Epithelial cell of proximal tubule (primary cell): ENCODE data around the gene ITPR1. TPM values are rescaled to one million over a fixed set of nuclear protein-coding genes. Genes with fewer than 3 reads are reported as not detected.

Experiments used
- DNase-seq: peaks from one replicate; pipeline ENCODE4 v3.0.0-alpha.2; 2011; ENCODE audit warnings: low read depth
- H3K4me3 ChIP-seq: 2 replicates; pipeline ENCODE4 v1.5.1; 2011; ENCODE audit warnings: low read depth, mild to moderate bottlenecking, low read length
- total RNA-seq: library from RNA; depleted of rRNA; stranded (reverse); fragments of >200 nt; gene quantifications from 2 replicates; pipeline ENCODE4 v1.2.3, GENCODE V29; 2015
- TF ChIP-seq, protein P1 (sequence below): conservative IDR thresholded peaks from 2 replicates; pipeline ENCODE4 v1.5.1; 2012; ENCODE audit warnings: low read depth, mild to moderate bottlenecking, low read length

The ITPR1 gene
- total RNA-seq, 1 donor from 2014 or later = 4.6 TPM

DNA sequence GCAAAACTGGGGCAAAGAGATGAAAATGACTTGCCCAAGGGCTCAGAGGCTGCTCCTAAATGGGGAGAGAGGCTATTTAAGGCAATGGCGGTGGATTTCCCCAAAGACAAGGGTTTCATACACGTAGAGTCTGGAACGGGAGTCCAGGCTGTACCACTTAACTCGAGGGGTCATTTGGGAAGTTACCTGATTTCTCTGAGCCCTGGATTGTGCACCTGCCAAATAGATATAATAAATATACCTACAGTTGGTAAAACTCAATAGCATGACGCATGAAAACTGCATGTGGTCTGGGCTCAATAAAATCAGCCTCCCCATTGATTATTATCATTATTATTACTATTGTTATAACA, 1.3 kb upstream of the ITPR1 start:
- no peak for DNase-seq
- TF ChIP-seq, protein P1, sequence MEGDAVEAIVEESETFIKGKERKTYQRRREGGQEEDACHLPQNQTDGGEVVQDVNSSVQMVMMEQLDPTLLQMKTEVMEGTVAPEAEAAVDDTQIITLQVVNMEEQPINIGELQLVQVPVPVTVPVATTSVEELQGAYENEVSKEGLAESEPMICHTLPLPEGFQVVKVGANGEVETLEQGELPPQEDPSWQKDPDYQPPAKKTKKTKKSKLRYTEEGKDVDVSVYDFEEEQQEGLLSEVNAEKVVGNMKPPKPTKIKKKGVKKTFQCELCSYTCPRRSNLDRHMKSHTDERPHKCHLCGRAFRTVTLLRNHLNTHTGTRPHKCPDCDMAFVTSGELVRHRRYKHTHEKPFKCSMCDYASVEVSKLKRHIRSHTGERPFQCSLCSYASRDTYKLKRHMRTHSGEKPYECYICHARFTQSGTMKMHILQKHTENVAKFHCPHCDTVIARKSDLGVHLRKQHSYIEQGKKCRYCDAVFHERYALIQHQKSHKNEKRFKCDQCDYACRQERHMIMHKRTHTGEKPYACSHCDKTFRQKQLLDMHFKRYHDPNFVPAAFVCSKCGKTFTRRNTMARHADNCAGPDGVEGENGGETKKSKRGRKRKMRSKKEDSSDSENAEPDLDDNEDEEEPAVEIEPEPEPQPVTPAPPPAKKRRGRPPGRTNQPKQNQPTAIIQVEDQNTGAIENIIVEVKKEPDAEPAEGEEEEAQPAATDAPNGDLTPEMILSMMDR = no peak
- peak overlapping the region; percentile 83 for H3K4me3 ChIP-seq

GRCh38 chr3:4492208-4493013, 737 bp upstream of the ITPR1 start:
- DNase-seq = peak; percentile 50
- TF ChIP-seq, protein P1 = peak; percentile 9
- peak overlapping the region; percentile 83 for H3K4me3 ChIP-seq

DNA sequence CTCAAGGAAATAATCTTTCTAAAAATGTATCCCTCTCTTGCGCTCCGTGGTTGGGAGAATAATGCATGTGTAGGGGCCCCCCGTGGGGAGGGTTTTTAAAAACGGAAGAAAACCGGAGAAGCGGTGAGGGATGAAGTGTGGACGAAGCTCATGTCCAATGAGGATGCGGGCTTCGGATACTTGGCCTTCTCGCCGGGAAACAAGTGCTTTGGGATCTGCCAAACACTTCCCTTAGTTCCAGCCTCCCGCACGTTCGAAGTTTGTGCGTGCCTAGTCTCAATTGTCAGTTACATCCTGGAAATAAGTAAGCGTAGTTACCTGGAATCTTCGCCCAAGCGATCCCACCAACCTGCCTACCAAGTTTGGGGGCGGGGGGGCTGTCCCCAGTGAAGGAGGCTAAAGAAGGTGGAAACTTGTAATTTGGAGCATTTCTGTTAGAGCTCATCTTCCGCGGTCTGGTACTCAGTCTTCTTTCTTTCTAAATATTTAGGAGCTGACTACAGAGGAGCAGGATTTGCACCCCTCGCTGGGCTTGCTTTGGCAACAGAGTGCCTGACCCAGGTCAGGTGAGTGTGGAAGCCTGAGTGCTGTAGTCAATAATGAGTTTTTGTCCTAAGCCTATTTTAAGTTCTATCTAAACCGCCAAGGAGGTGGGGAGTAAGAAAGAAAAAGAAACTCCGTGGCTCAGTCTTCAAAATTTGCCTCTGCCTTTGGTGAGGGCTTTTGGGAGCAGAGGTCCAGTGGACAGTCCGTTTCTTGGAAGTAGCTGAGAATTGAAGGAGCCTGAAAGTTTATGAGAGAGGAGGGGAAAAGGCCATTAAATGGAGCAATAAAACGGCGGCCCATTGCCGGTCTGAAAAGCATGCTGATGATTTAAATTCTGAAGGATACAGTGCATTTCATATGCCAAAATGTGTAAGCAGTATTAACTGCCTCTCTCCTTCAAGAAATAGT, 1.1 kb downstream of the ITPR1 start:
- no peak for DNase-seq
- TF ChIP-seq, protein P1 = no peak
- peak overlapping the region; percentile 83 for H3K4me3 ChIP-seq

GRCh38 chr3:4494895-4495264, 1.7 kb downstream of the ITPR1 start:
- H3K4me3 ChIP-seq = peak overlapping the region; percentile 83
- TF ChIP-seq, protein P1 = no peak
- no peak for DNase-seq

GRCh38 chr3:4495294-4496086, 2.3 kb downstream of the ITPR1 start:
- no peak for DNase-seq
- TF ChIP-seq, protein P1 = no peak
- H3K4me3 ChIP-seq = no peak overlapping the region

DNA sequence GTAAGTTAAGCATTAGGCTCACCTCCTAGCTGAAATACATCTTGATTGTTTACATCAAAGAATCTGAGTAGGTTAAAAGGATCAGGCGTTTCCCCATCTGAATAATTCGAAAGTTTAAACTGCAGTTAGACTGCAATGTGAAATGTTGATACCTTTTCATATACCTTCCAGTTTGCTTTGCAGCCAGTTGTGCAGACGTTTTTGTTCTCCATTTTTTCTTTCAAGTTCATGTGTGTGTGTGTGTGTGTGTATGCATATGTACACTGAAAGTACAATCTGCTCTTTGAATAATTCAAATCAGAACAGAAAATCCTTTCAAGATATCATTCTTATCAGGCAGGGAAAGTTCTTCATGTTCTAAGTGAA, 2.9 kb downstream of the ITPR1 start:
- TF ChIP-seq, protein P1 = no peak
- H3K4me3 ChIP-seq = no peak overlapping the region
- no peak for DNase-seq
